Nephron progenitor cell (in vitro differentiated cells): ENCODE measurements around the gene STT3B.

Source experiments
- DNase-seq: peaks from one replicate; pipeline ENCODE4 v3.0.0; 2021
- H3K27ac Mint-ChIP-seq: 2 replicates; pipeline ENCODE4 v1.8.0; 2021; ENCODE audit warnings: mild to moderate bottlenecking, moderate library complexity, mixed read lengths
- H3K27me3 Mint-ChIP-seq: 2 replicates; pipeline ENCODE4 v1.8.0; 2021; ENCODE audit warnings: mild to moderate bottlenecking, low read depth, mixed read lengths; ENCODE audit not compliant: poor library complexity
- H3K36me3 Mint-ChIP-seq: 2 replicates; pipeline ENCODE4 v1.8.0; 2021; ENCODE audit warnings: low read depth, mixed read lengths
- H3K4me1 Mint-ChIP-seq: 2 replicates; pipeline ENCODE4 v1.8.0; 2021; ENCODE audit warnings: mixed read lengths
- H3K4me3 Mint-ChIP-seq: 2 replicates; pipeline ENCODE4 v1.8.0; 2021; ENCODE audit warnings: mild to moderate bottlenecking, moderate library complexity, mixed read lengths
- H3K9me3 Mint-ChIP-seq: 2 replicates; pipeline ENCODE4 v1.8.0; 2021; ENCODE audit warnings: mild to moderate bottlenecking, moderate library complexity, mixed read lengths
- CTCF ChIP-seq: fragments of 200-600 bp; sonication (generic); IDR thresholded peaks from 2 replicates; pipeline ENCODE4 v1.5.0; 2021; ENCODE audit warnings: antibody characterized with exemption

Gene STT3B

GRCh38 chr3:31671451-31671850 lies 138.7 kb downstream of the STT3B start:
- Mint-ChIP-seq H3K36me3 (peaks cover 11% of the 10 kb centered on the region), H3K27me3 (peaks cover 4% of the 10 kb centered on the region), H3K4me1 (peaks cover 10% of the 10 kb centered on the region), H3K9me3 (peaks cover 5% of the 10 kb centered on the region), H3K27ac (no peak overlapping the region), H3K4me3 (no peak overlapping the region)
- no peak for TF ChIP-seq CTCF
- DNase-seq = no peak

GRCh38 chr3:31671976-31672375 lies 139.3 kb downstream of the STT3B start:
- no peak overlapping the region for H3K27ac Mint-ChIP-seq
- H3K27me3 Mint-ChIP-seq = peaks cover 4% of the 10 kb centered on the region
- H3K36me3 Mint-ChIP-seq = peaks cover 11% of the 10 kb centered on the region
- H3K9me3 Mint-ChIP-seq = peaks cover 5% of the 10 kb centered on the region
- no peak for DNase-seq
- TF ChIP-seq CTCF = no peak
- H3K4me3 Mint-ChIP-seq = no peak overlapping the region
- H3K4me1 Mint-ChIP-seq = peaks cover 14% of the 10 kb centered on the region

GRCh38 chr3:31673950-31674349 lies 141.2 kb downstream of the STT3B start:
- H3K4me1 Mint-ChIP-seq = peaks cover 25% of the 10 kb centered on the region
- H3K9me3 Mint-ChIP-seq = peaks cover 5% of the 10 kb centered on the region
- H3K27ac Mint-ChIP-seq = no peak overlapping the region
- H3K27me3 Mint-ChIP-seq = peaks cover 4% of the 10 kb centered on the region
- no peak for TF ChIP-seq CTCF
- no peak for DNase-seq
- H3K4me3 Mint-ChIP-seq = no peak overlapping the region
- H3K36me3 Mint-ChIP-seq = peaks cover 7% of the 10 kb centered on the region

- H3K4me3 Mint-ChIP-seq = no peak overlapping the region
- no peak for DNase-seq
- H3K27ac Mint-ChIP-seq = no peak overlapping the region
- H3K36me3 Mint-ChIP-seq = peaks cover 7% of the 10 kb centered on the region
- H3K9me3 Mint-ChIP-seq = peaks cover 5% of the 10 kb centered on the region
- H3K4me1 Mint-ChIP-seq = peaks cover 51% of the 10 kb centered on the region
- no peak for TF ChIP-seq CTCF
- H3K27me3 Mint-ChIP-seq = no peaks in the 10 kb centered on the region
Observed at GRCh38 chr3:31676556-31676955, 143.8 kb downstream of the STT3B start.

- peak; percentile 19 for DNase-seq
- Mint-ChIP-seq H3K27ac (peak overlapping the region; percentile 86), H3K4me3 (no peak overlapping the region), H3K27me3 (no peaks in the 10 kb centered on the region), H3K9me3 (no peaks in the 10 kb centered on the region), H3K4me1 (peaks cover 49% of the 10 kb centered on the region), H3K36me3 (peaks cover 20% of the 10 kb centered on the region)
- no peak for TF ChIP-seq CTCF
Observed at GRCh38 chr3:31680072-31680870, 147.5 kb downstream of the STT3B start.
